ENCODE data around the gene PPARG.
"Not testable (repeated sequence)": the region's sequence is repeated elsewhere in the genome, so short reads cannot be mapped to it uniquely, and the experiment has no call there.

Gene PPARG

GRCh38 chr3:12383218-12383617 is 94.3 kb downstream of the PPARG start:
- DNase-seq, result no peak

- no peak for DNase-seq
Observed at GRCh38 chr3:12384451-12385233, 95.8 kb downstream of the PPARG start.

- DNase-seq, result not testable (repeated sequence)
Observed at GRCh38 chr3:12386514-12387291, 97.8 kb downstream of the PPARG start.

DNA sequence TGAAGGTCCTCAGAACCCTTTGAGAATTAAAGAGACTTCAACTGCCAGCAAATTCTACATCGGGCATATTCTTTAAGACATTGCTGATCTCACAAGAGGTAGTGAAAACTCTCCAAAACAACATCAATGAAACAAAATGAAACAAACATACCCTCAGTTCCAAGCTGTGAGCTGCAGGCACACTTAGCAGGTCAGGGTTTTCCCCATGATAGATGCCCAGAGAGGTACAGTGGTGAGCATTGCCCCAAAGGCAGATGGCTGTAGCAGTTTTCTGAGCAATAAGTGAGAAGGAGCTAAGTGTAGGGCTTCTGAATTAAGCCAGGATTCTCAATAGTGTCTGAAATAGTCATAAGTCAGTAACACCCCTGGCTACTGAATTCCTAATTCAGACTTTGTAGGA is 99.3 kb downstream of the PPARG start:
- DNase-seq, result no peak

GRCh38 chr3:12392101-12392878 is 103.4 kb downstream of the PPARG start:
- no peak for DNase-seq

DNA sequence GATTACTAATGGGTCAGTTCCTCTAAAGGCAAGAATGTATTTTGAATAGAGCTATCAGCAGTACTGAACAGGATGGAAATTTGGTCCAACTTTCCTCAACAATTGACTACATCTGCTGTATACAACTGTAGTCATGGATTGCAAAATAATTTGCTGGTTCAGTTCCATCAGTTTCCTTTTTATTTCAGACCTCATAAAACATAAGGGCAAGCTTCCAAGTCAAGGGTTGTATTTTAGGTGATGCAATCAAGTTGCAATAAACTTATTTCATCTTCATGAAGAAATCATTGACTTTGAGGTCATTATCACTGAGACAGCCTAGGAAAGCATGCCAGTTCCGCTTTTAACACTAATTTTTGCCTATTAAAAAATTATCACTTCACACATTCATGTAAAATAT is 105.0 kb downstream of the PPARG start:
- DNase-seq, result no peak

DNA sequence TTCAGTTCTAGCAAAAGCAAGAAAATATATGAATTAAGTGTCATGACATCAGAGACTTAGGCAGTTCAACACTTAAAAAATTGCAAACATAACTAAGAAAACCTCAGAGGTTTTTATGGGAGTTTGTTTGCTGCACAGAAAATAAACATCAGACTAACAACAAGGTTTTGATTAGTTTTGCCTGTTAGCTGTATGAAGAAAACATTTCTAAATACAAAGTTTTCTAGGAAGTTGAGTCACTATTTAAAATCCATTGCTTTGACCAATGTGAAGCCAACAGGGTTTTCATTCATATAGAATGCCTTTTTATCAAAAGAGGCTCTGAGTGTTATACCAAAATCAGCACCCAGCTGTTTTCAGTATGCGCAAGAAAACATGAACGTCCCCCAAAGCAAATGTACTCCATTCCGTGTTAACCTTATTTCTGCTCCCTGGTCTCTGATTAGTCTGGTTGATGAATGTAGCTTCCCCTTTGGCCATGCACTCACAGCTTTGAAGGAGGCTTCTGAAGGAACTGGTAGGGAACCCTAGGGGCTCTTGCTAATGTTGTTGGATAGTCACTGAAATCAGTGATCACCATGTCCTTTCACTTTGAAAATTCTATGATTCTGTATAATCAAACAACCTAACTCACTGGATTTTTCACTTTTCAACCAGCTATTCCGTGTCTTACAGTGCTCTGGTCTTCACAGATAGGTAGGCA is 105.8 kb downstream of the PPARG start:
- DNase-seq, result no peak

DNA sequence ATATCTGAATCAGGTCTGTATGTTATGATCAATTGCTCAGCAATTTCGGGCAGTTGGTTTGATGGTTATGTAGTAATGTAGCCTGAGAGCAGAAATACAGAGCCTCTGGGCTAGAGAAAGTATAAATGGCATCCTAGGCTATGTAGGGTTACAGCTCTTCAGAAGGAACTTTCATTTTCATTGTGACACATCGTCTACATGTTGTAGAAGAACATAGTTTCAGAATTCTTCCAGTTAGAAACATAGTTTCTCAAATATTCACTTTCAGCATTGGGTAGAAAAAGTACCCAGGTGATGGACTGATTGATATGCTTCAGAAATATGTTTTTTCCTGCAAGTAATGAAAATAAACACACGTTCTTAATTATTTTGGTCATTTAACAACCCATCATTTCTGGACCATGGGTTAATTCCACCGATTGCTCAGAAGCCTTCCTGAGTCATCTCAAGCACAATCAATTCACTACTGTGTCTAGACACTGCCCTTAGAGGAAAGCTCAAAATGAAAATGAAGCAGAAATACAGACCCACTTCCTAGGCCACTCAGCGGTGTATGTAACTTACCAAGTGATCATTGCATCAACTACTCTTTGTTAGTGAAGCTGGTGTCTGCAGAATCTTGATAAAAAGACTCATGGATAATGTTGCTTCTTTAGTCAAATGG is 106.6 kb downstream of the PPARG start:
- no peak for DNase-seq

- DNase-seq, result no peak
Observed at GRCh38 chr3:12396471-12396870, 107.6 kb downstream of the PPARG start.

DNA sequence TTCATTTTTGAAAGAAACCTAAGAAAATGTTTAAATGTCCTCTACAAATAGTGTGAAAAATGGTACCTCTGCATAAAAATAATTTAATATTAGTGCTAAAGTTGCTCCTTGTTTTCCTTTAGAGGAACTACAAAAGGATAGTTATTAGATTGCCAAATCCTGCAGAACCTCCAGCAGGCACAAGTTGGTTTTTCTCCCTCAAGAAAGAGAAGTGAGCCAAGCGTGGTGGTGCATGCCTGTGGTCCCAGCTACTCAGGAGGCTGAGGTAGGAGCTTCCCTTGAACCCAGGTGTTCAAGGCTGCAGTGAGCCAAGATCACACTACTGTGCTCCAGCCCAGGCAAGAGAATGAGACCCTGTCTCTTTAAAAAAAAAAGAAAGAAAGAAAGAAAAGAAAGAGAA is 110.4 kb downstream of the PPARG start:
- no peak for DNase-seq

- DNase-seq, result no peak
Observed at GRCh38 chr3:12400616-12401194, 111.8 kb downstream of the PPARG start.

- no peak for DNase-seq
Observed at GRCh38 chr3:12401208-12401607, 112.3 kb downstream of the PPARG start.

DNA sequence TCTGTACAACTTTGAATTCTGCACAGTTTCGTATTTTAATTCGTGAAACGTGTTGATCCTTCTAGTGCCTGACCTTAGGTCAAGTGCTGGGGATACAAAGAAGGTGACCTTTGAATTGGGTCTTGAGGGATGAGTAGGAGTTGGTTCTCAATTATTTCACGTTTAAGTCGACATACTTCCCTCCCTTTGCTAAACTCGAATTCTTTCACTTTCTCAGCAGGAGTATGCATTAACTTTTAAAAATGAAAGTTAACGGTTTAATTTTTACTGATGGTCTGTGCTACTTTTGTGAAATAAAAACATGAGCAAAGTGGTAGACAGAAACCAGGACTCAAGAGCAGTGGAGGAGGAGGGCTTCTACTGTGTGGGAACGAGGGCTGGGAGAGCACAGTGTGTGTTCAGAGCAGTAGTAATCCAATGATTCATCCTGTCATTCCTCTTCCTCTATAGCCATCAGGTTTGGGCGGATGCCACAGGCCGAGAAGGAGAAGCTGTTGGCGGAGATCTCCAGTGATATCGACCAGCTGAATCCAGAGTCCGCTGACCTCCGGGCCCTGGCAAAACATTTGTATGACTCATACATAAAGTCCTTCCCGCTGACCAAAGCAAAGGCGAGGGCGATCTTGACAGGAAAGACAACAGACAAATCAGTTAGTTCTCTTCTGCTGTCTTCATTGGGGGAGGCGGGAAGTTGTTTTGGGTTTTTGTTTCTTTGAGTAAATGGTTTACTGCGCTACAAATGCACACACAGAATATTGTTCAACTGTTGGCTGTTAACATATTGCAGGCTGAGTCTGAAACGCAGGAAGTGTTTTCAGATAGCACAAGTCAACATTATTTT is 116.8 kb downstream of the PPARG start:
- peak; percentile 82 for DNase-seq

GRCh38 chr3:12408984-12409683 is 120.3 kb downstream of the PPARG start:
- no peak for DNase-seq

DNA sequence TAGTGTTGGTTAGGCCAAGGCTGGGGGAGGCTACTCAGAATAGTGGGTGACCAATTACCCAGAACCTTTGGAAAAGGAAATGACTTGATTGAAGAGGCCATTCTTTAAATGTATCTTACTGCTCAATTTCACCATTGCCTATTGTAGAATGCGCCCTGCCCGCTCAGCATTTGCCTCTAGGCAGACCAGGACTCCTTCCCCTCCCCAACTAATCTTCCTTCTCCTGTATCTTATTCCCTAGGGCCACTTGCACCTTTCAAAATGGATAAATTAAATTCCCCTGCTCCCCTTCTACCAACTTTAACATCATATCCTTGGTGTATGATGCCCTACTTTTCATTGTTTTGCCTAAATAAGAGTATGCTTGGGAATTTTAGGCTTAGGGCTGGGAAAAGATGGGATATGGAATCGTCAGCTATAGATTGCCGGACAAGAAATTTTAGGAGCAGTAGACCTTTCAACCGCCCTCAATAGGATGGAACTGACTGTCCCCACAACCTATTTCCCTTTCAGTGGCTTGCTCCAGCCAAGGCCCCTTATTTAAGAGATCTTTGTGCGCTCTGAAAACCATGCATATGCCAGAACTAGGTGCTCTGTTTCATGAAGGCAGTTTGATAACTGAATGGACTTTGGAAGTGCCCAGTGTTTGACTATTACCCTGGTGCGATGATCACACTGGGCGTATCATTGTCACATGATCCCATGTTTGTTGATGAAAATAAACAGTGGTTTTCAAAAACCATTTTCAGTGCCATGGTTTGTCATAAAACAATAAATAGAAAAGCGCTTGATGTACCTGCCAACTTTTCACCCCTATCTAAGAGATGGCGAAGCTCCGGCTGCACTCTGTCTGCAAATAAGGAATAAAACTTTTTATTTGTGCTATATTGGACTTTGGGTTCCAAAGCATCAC is 121.1 kb downstream of the PPARG start:
- DNase-seq, result no peak

GRCh38 chr3:12413721-12414255 is 124.9 kb downstream of the PPARG start:
- DNase-seq, result no peak

DNA sequence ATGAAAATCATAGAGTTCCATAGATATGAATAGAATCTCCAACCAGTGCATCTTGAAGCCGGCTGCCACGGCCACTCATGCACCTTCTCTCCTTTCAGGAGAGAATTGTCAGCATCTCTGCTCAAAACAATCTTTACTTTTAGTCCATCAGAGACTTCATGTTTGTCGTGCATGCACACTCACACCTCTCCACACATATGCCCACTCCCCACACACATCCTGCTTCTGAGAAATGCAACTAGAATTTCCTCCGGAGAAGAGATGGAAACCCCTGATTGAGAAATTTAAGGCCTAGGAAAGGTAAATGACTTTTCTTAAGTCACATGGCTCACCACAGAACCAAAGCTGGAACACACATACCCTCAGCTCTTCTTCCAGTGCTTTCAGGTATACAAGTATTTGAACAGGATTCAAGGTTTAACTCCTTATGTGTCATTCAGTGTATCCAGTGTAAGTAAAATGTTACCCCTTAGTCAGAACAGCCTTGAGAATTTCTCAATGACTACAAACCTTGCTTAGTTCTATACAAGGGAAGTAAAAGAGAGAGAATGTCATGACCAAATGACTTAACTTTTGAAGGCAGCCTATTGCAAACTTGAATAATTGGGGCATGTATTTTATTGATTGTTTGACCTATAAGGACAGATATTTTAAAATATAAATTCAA is 126.3 kb downstream of the PPARG start:
- DNase-seq, result no peak

DNA sequence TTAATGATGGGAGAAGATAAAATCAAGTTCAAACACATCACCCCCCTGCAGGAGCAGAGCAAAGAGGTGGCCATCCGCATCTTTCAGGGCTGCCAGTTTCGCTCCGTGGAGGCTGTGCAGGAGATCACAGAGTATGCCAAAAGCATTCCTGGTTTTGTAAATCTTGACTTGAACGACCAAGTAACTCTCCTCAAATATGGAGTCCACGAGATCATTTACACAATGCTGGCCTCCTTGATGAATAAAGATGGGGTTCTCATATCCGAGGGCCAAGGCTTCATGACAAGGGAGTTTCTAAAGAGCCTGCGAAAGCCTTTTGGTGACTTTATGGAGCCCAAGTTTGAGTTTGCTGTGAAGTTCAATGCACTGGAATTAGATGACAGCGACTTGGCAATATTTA is 127.9 kb downstream of the PPARG start:
- DNase-seq, result no peak

Measured in T1000 (cell line).